Measurements from ENCODE around the gene SNW1.
A peak's percentile ranks its signal among the peaks of the same experiment; 100 is the strongest.

Gene SNW1

GRCh38 chr14:77741438-77741837 lies 19.5 kb downstream of the SNW1 start:
- no peak for DNase-seq (ENCODE audit: low read depth)
- H3K4me3 ChIP-seq (ENCODE audit: low read length) = no peak overlapping the region
- no peak for TF ChIP-seq CTCF (IDR thresholded peaks at IDR 0.05; ENCODE audit: insufficient read depth, low read depth, low read length, missing control alignments)

DNA sequence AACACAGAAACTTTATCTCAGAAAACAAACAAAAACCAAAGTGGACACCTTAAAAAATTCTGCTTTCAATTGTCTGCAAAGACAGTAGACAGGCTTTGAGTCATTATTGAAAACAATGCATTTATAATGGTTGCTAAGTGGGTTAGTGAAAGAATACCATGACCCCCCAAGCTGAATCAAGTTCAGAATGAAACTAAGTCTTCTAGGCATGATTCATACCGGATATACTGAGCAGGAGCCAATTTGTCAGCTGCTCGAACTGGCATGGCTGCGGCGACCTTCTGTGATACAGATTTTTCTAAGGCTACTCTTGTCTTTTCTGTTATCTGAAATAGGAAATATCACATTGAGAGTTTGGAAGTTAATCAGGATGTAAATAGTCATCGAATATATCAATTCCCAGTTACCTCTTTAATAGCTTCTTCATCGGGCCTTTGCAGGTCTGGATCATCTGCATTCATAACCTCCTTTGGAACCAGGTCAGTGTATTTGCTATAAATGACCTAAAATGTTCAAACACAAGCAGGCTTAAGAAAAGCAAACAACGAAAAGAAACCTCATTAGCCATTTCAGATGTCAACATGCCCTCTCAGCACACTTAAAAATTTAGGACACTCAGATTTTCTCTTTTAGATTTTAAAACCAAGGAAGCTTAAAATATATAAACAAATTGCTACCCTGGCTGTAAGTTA lies 22.3 kb downstream of the SNW1 start:
- DNase-seq (ENCODE audit: low read depth) = peak; percentile 8
- H3K4me3 ChIP-seq (ENCODE audit: low read length) = no peak overlapping the region
- TF ChIP-seq CTCF (IDR thresholded peaks at IDR 0.05; ENCODE audit: insufficient read depth, low read depth, low read length, missing control alignments) = no peak

DNA sequence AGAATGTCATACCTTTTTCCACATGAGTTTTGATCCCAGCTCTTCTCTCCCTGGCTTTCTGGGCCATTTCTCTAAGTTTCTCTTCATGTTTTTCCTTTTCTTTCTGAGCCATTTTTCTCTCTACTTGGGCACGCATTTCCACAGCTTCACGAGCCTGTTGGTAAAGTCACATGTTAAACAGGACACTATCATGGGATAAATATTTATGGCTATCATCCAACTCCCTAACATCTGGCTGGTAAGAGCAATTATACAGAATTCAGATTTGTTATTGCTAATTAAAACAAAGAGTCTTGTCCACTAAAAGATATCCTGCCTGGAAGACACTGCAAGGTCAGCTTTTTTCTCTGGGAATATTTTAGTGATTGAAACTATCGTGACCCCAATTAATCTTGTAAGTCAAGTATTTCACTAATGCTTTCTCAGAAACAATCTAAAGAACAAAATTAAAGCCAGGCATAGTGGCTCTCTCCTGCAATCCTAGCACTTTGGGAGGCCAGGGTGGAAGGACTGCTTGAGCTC lies 29.9 kb downstream of the SNW1 start:
- no peak for TF ChIP-seq CTCF (IDR thresholded peaks at IDR 0.05; ENCODE audit: insufficient read depth, low read depth, low read length, missing control alignments)
- no peak overlapping the region for H3K4me3 ChIP-seq (ENCODE audit: low read length)
- DNase-seq (ENCODE audit: low read depth) = no peak

GRCh38 chr14:77722301-77722700 lies 38.7 kb downstream of the SNW1 start:
- no peak for DNase-seq (ENCODE audit: low read depth)
- TF ChIP-seq CTCF (IDR thresholded peaks at IDR 0.05; ENCODE audit: insufficient read depth, low read depth, low read length, missing control alignments) = no peak
- H3K4me3 ChIP-seq (ENCODE audit: low read length) = no peak overlapping the region

DNA sequence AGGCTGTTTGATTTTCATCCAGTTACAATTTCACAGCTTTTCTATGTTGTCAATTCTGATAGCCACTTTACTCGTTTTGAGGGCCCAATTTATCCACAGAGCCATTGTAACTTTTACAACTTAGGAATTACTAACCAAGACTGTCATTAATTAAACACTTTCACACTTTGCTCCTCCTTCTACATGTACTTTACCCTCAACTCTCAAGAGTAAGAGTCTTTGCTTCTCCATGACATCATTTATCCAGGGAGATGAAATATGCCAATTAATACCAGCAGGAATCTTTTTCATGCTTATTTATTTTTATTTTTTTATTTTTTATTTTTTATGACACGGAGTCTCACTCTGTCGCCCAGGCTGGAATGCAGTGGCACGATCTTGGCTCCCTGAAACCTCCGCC lies 39.5 kb downstream of the SNW1 start:
- H3K4me3 ChIP-seq (ENCODE audit: low read length) = no peak overlapping the region
- TF ChIP-seq CTCF (IDR thresholded peaks at IDR 0.05; ENCODE audit: insufficient read depth, low read depth, low read length, missing control alignments) = no peak
- no peak for DNase-seq (ENCODE audit: low read depth)

DNA sequence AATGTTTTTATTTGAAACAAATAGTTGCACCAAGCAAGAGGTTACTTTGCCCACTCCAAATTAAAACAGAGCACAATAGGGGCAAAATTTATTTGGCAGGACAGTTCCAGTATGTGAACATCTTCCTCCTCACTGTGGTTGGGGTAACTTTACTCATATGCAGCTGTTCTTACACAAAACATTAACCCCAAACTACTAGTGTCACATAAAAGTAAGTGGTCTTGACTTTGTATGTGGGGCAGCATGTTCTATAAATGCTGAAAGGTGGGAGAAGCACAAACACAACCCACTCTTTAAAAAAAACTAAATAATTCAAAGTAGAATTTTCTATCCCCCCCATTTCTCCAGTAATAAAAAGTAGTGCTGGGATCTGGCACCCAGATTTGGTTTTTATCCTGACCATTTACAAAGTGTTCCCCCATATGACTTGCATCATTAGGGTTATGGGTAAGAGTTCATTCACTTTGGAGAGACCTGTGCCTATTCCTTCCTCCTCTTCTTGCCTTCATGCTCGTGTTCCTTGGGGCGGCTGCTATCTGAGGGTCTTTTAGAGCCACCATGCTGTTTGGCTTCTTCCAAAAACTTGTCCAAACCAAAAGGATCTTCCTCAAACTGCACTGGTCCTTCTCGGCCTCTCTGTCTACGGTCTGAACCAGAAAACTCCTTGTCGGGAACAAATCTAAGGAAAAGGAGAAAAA lies 43.2 kb downstream of the SNW1 start:
- TF ChIP-seq CTCF (IDR thresholded peaks at IDR 0.05; ENCODE audit: insufficient read depth, low read depth, low read length, missing control alignments) = no peak
- DNase-seq (ENCODE audit: low read depth) = no peak
- no peak overlapping the region for H3K4me3 ChIP-seq (ENCODE audit: low read length)
